ENCODE measurements around the gene INPP5D.

The INPP5D gene

DNA sequence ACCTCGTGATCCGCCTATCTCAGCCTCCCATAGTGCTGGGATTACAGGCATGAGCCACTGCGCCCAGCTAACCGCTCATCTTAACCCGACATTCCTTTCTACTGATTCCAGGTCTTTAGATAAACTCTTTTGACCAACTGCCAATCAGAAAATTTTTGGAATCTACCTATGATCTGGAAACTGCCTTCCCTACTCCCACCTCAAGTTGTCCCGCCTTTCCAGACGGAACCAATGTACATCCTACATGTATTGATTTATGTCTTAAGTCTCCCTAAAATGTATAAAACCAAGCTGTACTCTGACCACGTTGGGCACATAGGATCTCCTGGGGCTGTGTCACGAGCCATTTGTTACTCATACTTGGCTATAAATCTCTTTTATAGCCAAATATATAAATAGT is 30.8 kb upstream of the INPP5D start:
- TF ChIP-seq, protein P1, sequence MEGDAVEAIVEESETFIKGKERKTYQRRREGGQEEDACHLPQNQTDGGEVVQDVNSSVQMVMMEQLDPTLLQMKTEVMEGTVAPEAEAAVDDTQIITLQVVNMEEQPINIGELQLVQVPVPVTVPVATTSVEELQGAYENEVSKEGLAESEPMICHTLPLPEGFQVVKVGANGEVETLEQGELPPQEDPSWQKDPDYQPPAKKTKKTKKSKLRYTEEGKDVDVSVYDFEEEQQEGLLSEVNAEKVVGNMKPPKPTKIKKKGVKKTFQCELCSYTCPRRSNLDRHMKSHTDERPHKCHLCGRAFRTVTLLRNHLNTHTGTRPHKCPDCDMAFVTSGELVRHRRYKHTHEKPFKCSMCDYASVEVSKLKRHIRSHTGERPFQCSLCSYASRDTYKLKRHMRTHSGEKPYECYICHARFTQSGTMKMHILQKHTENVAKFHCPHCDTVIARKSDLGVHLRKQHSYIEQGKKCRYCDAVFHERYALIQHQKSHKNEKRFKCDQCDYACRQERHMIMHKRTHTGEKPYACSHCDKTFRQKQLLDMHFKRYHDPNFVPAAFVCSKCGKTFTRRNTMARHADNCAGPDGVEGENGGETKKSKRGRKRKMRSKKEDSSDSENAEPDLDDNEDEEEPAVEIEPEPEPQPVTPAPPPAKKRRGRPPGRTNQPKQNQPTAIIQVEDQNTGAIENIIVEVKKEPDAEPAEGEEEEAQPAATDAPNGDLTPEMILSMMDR (IDR thresholded peaks at IDR 0.05; ENCODE audit: low read depth, low read length) = no peak
- no peak overlapping the region for H3K4me3 ChIP-seq (ENCODE audit: low read depth, low read length)
- DNase-seq = no peak
- H3K9me3 ChIP-seq = no peaks in the 10 kb centered on the region
- H3K36me3 ChIP-seq = no peaks in the 10 kb centered on the region
- no peaks in the 10 kb centered on the region for H3K27me3 ChIP-seq
- H3K4me1 ChIP-seq = no peaks in the 10 kb centered on the region

DNA sequence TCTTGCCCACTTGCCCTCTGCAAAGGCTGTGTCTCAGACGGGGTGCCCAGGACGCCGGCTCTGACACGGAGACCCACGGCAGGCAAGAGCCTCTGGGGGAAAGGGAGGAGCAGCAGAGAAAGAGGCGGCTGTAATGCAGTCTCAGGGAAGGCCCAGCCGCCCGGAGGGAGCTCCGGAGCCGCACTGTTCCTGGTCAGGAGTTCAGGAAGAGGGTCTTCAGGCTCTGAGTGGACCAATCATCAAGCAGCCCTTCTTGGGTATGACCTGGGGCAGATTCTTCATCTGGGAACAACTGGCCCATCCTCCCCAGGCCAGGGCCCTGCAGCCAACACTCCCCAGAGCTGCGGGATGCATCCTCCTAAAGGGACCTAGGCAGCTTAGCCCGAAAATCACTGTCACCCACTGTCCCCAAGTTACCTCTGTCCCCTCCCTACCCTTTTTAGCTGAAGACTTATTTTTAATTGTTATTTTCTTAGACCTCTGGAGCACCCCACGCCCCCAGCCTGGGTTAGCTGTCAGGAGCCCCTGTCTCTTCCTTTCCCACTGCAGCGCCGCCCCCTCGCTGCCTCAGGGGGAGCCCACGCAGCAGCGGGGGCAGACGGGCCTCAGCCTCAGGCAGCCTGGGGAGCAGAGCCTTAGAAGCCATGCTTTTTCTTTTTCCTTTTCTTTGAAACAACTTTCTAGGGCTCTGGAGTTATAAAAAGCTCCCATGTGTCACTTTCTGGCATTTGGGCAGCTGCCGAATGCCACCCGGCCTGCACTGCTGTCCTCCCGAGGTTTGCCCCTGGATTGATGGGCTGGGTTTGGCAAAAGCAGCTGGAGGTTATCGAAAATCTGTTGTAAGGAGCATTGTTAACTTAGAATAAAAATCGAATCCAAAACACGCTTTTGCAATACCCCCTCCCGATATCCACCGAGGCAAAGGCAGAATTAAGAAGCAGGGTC is 28.3 kb upstream of the INPP5D start:
- Histone ChIP-seq H3K4me1 (no peaks in the 10 kb centered on the region), H3K27me3 (no peaks in the 10 kb centered on the region), H3K36me3 (no peaks in the 10 kb centered on the region), H3K4me3 (ENCODE audit: low read depth, low read length) (no peak overlapping the region), H3K9me3 (no peaks in the 10 kb centered on the region; the same call in 1 of the 2 replicates)
- DNase-seq = no peak
- TF ChIP-seq, protein P1 (IDR thresholded peaks at IDR 0.05; ENCODE audit: low read depth, low read length) = no peak

DNA sequence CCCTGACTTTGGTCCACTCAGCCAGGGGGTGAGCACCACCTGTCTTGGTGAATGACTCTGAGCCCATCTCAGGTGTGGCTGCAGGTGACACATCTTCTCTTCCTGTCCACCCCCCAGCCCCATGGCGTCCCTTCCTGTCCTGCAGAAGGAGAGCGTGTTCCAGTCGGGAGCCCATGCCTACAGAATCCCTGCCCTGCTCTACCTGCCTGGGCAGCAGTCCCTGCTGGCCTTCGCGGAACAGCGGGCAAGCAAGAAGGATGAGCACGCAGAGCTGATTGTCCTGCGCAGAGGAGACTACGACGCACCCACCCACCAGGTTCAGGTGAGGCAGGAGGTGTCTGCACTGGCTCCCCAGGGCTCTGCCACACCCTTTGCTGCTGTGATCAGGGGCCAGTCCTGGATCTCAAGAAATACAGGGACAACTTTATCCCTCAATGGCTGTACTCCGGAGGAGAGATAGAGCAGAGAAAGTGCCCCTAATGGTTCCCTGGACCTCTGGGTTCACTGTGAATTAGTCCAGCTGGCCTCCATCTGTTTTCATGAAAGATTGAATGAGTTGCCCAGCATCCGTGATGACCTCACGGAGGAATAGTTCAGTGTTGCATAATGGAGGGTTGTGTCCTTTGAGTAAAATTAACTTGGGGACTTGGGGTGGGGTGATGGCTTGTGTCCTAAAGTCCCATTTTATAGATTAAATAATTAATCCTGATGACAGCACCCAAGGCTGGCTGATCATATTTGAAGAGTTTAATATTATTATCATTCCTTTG is 27.4 kb upstream of the INPP5D start, which contains the start of gene NEU2:
TSS of gene NEU2 (plus strand) at position 122 of the 770 bp plus-strand sequence. CDS start at position 122, 0 bp downstream.
- TF ChIP-seq, protein P1 (IDR thresholded peaks at IDR 0.05; ENCODE audit: low read depth, low read length) = no peak
- DNase-seq = no peak
- H3K4me1 ChIP-seq = no peaks in the 10 kb centered on the region

DNA sequence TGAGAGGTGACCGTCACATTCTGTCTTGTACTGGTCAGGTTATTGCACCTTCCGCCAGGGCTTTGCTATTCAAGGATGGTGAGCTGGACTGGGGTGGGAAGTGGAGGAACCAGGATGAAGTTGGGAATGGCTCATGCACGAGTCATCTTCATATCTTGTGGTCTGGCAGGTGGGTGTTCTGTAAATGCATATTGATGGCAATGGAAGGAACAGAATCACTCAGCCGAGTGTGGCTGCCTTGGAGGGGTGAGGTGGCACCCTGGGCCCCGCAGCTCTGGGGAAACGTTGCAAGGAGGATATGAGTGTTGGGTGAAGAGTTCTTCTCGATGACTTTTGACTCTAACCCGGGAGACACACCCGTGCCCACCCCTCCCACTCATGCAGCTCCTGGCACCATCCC is 26.5 kb upstream of the INPP5D start:
- no peak overlapping the region for H3K4me3 ChIP-seq (ENCODE audit: low read depth, low read length)
- TF ChIP-seq, protein P1 (IDR thresholded peaks at IDR 0.05; ENCODE audit: low read depth, low read length) = no peak
- no peaks in the 10 kb centered on the region for H3K36me3 ChIP-seq
- no peaks in the 10 kb centered on the region for H3K4me1 ChIP-seq
- H3K9me3 ChIP-seq = no peaks in the 10 kb centered on the region; the same call in 1 of the 2 replicates
- no peaks in the 10 kb centered on the region for H3K27me3 ChIP-seq
- DNase-seq = no peak

More for the DNA sequence above, 27.4 kb upstream of the INPP5D start, which contains the start of gene NEU2:
- no peaks in the 10 kb centered on the region for H3K36me3 ChIP-seq
- no peaks in the 10 kb centered on the region; the same call in 1 of the 2 replicates for H3K9me3 ChIP-seq
- no peak within 1 kb of the TSS for H3K4me3 ChIP-seq (ENCODE audit: low read depth, low read length)
- H3K27me3 ChIP-seq = no peaks in the 10 kb centered on the region

DNA sequence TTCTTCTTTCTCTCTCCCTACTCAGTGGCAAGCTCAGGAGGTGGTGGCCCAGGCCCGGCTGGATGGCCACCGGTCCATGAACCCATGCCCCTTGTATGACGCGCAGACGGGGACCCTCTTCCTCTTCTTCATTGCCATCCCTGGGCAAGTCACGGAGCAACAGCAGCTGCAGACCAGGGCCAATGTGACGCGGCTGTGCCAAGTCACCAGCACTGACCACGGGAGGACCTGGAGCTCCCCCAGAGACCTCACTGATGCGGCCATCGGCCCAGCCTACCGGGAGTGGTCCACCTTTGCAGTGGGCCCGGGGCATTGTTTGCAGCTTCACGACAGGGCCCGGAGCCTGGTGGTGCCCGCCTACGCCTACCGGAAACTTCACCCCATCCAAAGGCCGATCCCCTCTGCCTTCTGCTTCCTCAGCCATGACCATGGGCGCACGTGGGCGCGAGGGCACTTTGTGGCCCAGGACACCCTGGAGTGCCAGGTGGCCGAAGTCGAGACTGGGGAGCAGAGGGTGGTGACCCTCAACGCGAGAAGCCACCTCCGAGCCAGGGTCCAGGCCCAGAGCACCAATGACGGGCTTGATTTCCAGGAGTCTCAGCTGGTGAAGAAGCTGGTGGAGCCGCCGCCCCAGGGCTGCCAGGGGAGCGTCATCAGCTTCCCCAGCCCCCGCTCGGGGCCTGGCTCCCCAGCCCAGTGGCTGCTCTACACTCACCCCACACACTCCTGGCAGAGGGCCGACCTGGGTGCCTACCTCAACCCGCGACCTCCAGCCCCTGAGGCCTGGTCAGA is 25.9 kb upstream of the INPP5D start:
- DNase-seq = no peak
- Histone ChIP-seq H3K4me3 (ENCODE audit: low read depth, low read length) (no peak overlapping the region), H3K36me3 (no peaks in the 10 kb centered on the region), H3K27me3 (no peaks in the 10 kb centered on the region), H3K4me1 (no peaks in the 10 kb centered on the region), H3K9me3 (no peaks in the 10 kb centered on the region; the same call in 1 of the 2 replicates)
- TF ChIP-seq, protein P1 (IDR thresholded peaks at IDR 0.05; ENCODE audit: low read depth, low read length) = no peak

Data from BE2C (cell line).